Esophagus muscularis mucosa (tissue), 4 donors: Measurements from ENCODE around the gene SLC39A11. TPM values are rescaled to one million over a fixed set of nuclear protein-coding genes. Genes with fewer than 3 reads are reported as not detected.

Source experiments
- DNase-seq: peaks from one replicate; pipeline ENCODE4 v3.0.0-alpha.2; 2017; ENCODE audit errors: extremely low spot score
- H3K27ac ChIP-seq, 4 donors: fragments of 200-600 bp; sonication (generic); replicated peaks in 1 of 4; 1 replicate in 3 of 4; 2 replicates in 1 of 4; pipeline ENCODE4 v1.5.1; 2016 to 2019; ENCODE audit warnings: mild to moderate bottlenecking in 1 of 4
- H3K27me3 ChIP-seq, 4 donors: fragments of 200-600 bp; sonication (generic); one replicate each; pipeline versions ENCODE4 v1.5.1 to v1.6.0; 2016 to 2019
- H3K36me3 ChIP-seq, 4 donors: fragments of 200-600 bp; sonication (generic); one replicate each; pipeline ENCODE4 v1.5.1; 2016 to 2019
- H3K4me1 ChIP-seq, 4 donors: fragments of 200-600 bp; sonication (generic); one replicate each; pipeline ENCODE4 v1.5.1; 2016 to 2019
- H3K4me3 ChIP-seq, 4 donors: fragments of 200-600 bp; sonication (generic); 1 replicate in 2 of 4; 2 replicates in 2 of 4; pipeline ENCODE4 v1.5.1; 2016 to 2019; ENCODE audit warnings: mild to moderate bottlenecking in 4 of 4, moderate library complexity in 1 of 4
- H3K9me3 ChIP-seq, 4 donors: fragments of 200-600 bp; sonication (generic); 1 replicate in 3 of 4; 2 replicates in 1 of 4; pipeline ENCODE4 v1.5.1; 2016 to 2019
- EP300 ChIP-seq: sonication (generic); formaldehyde crosslinking; IDR thresholded peaks from one replicate; pipeline ENCODE4 v1.6.1; 2017; ENCODE audit warnings: antibody characterized with exemption
- POLR2A ChIP-seq: fragments of 450-650 bp; IDR thresholded peaks from one replicate; pipeline ENCODE4 v1.6.1; 2017; ENCODE audit warnings: antibody characterized with exemption, moderate library complexity, mild to moderate bottlenecking, low read depth
- POLR2AphosphoS5 ChIP-seq, 2 donors: sonication (generic); formaldehyde crosslinking; IDR thresholded peaks; one replicate each; pipeline ENCODE4 v1.6.1; 2017; ENCODE audit warnings: antibody characterized with exemption in 2 of 2
- WGBS: methylation state at CpG from one replicate; pipeline ENCODE4 v1.1.5; 2018; 5-methylcytosine and 5-hydroxymethylcytosine counted together
- intact Hi-C: fragments of 100-400 bp; cut with DNase I; formaldehyde crosslinking; loops from one replicate; pipeline ENCODE4 v1.15.1; 2023
- total RNA-seq, 4 donors: library from RNA; depleted of rRNA; stranded (reverse); fragments of >200 nt; gene quantifications; one replicate each; pipeline versions ENCODE4 v1.1.0 to v1.2.1, GENCODE V29; 2016
- TF ChIP-seq, protein P1 (sequence below), 3 experiments: fragments of 200-600 bp in 2 of 3; fragments of 450-650 bp in 1 of 3; sonication (generic) in 2 of 3; IDR thresholded peaks; one replicate each; pipeline ENCODE4 v1.5.1; 2017 to 2019; ENCODE audit warnings: antibody characterized with exemption in 3 of 3, mild to moderate bottlenecking in 2 of 3, moderate library complexity in 1 of 3

Gene SLC39A11
- total RNA-seq, 4 donors from 2014 or later = 7.5 to 20.2 (median 18.4) TPM

- no peak overlapping the region for H3K27ac ChIP-seq
- intact Hi-C loops = no loop called here
- TF ChIP-seq POLR2A (no peak), POLR2AphosphoS5 (IDR thresholded peaks at IDR 0.05) (no peak), EP300 (no peak)
- TF ChIP-seq, protein P1, sequence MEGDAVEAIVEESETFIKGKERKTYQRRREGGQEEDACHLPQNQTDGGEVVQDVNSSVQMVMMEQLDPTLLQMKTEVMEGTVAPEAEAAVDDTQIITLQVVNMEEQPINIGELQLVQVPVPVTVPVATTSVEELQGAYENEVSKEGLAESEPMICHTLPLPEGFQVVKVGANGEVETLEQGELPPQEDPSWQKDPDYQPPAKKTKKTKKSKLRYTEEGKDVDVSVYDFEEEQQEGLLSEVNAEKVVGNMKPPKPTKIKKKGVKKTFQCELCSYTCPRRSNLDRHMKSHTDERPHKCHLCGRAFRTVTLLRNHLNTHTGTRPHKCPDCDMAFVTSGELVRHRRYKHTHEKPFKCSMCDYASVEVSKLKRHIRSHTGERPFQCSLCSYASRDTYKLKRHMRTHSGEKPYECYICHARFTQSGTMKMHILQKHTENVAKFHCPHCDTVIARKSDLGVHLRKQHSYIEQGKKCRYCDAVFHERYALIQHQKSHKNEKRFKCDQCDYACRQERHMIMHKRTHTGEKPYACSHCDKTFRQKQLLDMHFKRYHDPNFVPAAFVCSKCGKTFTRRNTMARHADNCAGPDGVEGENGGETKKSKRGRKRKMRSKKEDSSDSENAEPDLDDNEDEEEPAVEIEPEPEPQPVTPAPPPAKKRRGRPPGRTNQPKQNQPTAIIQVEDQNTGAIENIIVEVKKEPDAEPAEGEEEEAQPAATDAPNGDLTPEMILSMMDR (IDR thresholded peaks at IDR 0.05) = no peak
- no peak overlapping the region for H3K4me3 ChIP-seq
- no peaks in the 10 kb centered on the region for H3K27me3 ChIP-seq
- DNase-seq = no peak
- no peaks in the 10 kb centered on the region for H3K36me3 ChIP-seq
- H3K9me3 ChIP-seq = no peaks in the 10 kb centered on the region
- H3K4me1 ChIP-seq = no peaks in the 10 kb centered on the region
- 96% methylated on average over 8 of the region's 8 CpGs for WGBS
These were observed 156.5 kb downstream of the SLC39A11 start for GRCh38 chr17:72935984-72936383.

- Histone ChIP-seq H3K36me3 (no peaks in the 10 kb centered on the region), H3K27ac (no peak overlapping the region), H3K27me3 (no peaks in the 10 kb centered on the region), H3K9me3 (no peaks in the 10 kb centered on the region), H3K4me3 (no peak overlapping the region), H3K4me1 (no peaks in the 10 kb centered on the region)
- TF ChIP-seq POLR2A (no peak), EP300 (no peak), POLR2AphosphoS5 (IDR thresholded peaks at IDR 0.05) (no peak)
- TF ChIP-seq, protein P1 (IDR thresholded peaks at IDR 0.05) = no peak
- intact Hi-C loops = no loop called here
- 86% methylated on average over 8 of the region's 8 CpGs for WGBS
- no peak for DNase-seq
These were observed 157.6 kb downstream of the SLC39A11 start for GRCh38 chr17:72934927-72935326.

GRCh38 chr17:72931635-72932034, 160.9 kb downstream of the SLC39A11 start:
- H3K27ac ChIP-seq = no peak overlapping the region
- intact Hi-C loops = no loop called here
- TF ChIP-seq, protein P1 (IDR thresholded peaks at IDR 0.05) = no peak
- no peak for TF ChIP-seq EP300
- TF ChIP-seq POLR2AphosphoS5 (IDR thresholded peaks at IDR 0.05) = no peak
- no peak for TF ChIP-seq POLR2A
- WGBS = 91% methylated on average over 5 of the region's 5 CpGs
- no peak for DNase-seq
- no peaks in the 10 kb centered on the region for H3K9me3 ChIP-seq
- H3K4me1 ChIP-seq = no peaks in the 10 kb centered on the region
- H3K36me3 ChIP-seq = no peaks in the 10 kb centered on the region
- H3K4me3 ChIP-seq = no peak overlapping the region
- no peaks in the 10 kb centered on the region for H3K27me3 ChIP-seq

GRCh38 chr17:72931163-72931562, 161.3 kb downstream of the SLC39A11 start:
- Histone ChIP-seq H3K27ac (no peak overlapping the region), H3K36me3 (no peaks in the 10 kb centered on the region), H3K27me3 (no peaks in the 10 kb centered on the region), H3K9me3 (no peaks in the 10 kb centered on the region), H3K4me1 (no peaks in the 10 kb centered on the region), H3K4me3 (no peak overlapping the region)
- no peak for DNase-seq
- intact Hi-C loops = no loop called here
- 78% methylated on average over 9 of the region's 9 CpGs for WGBS
- TF ChIP-seq EP300 (no peak), POLR2A (no peak), POLR2AphosphoS5 (IDR thresholded peaks at IDR 0.05) (no peak)
- TF ChIP-seq, protein P1 (IDR thresholded peaks at IDR 0.05) = no peak

- no peaks in the 10 kb centered on the region for H3K36me3 ChIP-seq
These were observed 162.5 kb downstream of the SLC39A11 start for GRCh38 chr17:72930031-72930430.

More at GRCh38 chr17:72930031-72930430, 162.5 kb downstream of the SLC39A11 start:
- TF ChIP-seq, protein P1 (IDR thresholded peaks at IDR 0.05) = no peak
- TF ChIP-seq EP300 (no peak), POLR2AphosphoS5 (IDR thresholded peaks at IDR 0.05) (no peak), POLR2A (no peak)
- 74% methylated on average over 2 of the region's 2 CpGs for WGBS
- DNase-seq = no peak
- intact Hi-C loops = no loop called here
- Histone ChIP-seq H3K27ac (no peak overlapping the region), H3K4me3 (no peak overlapping the region), H3K4me1 (no peaks in the 10 kb centered on the region), H3K9me3 (no peaks in the 10 kb centered on the region), H3K27me3 (no peaks in the 10 kb centered on the region)
